K562 (cell line): ENCODE measurements around the gene CPEB1. TPM values are rescaled to one million over a fixed set of nuclear protein-coding genes. Genes with fewer than 3 reads are reported as not detected.

Experiments used
- ADNP ChIP-seq: fragments of 200-800 bp; sonication (Bioruptor generic); IDR thresholded peaks from 2 replicates; pipeline ENCODE4 v1.6.1; 2016; ENCODE audit warnings: missing genetic modification characterization, missing compliant biosample characterization
- GABPB2 ChIP-seq: fragments of 250-450 bp; sonication (Bioruptor Pico); conservative IDR thresholded peaks from 2 replicates; pipeline ENCODE4 v1.5.1; 2021; ENCODE audit warnings: mild to moderate bottlenecking
- KDM4B ChIP-seq, 2 experiments: fragments of 450-650 bp in 1 of 2; sonication (generic) in 1 of 2; IDR thresholded peaks; 2 replicates each; pipeline ENCODE4 v1.6.1; 2016 to 2017; ENCODE audit warnings: borderline replicate concordance in 2 of 2, antibody characterized with exemption in 1 of 2, low read depth in 1 of 2, mild to moderate bottlenecking in 1 of 2
- MCM5 ChIP-seq: fragments of 450-650 bp; IDR thresholded peaks from 2 replicates; pipeline ENCODE4 v1.6.1; 2016; ENCODE audit warnings: low read depth
- MIER1 ChIP-seq: fragments of 450-650 bp; IDR thresholded peaks from 2 replicates; pipeline ENCODE4 v1.6.1; 2016; ENCODE audit warnings: antibody characterized with exemption, mild to moderate bottlenecking, low read depth
- MITF ChIP-seq: IDR thresholded peaks from 2 replicates; pipeline ENCODE4 v1.6.1; 2014; ENCODE audit warnings: antibody characterized with exemption
- MTF1 ChIP-seq: fragments of 250-450 bp; sonication (Bioruptor Pico); IDR thresholded peaks from 2 replicates; pipeline ENCODE4 v1.9.0; 2021; ENCODE audit warnings: moderate library complexity, mild to moderate bottlenecking, inconsistent platforms, borderline replicate concordance
- NR4A1 ChIP-seq, 2 experiments: fragments of 250-450 bp in 1 of 2; fragments of 450-650 bp in 1 of 2; sonication (Bioruptor Pico) in 1 of 2; IDR thresholded peaks; 2 replicates each; pipeline versions ENCODE4 v1.4.0 to v1.6.1; 2016 to 2020; ENCODE audit warnings: mild to moderate bottlenecking in 2 of 2, missing compliant biosample characterization in 1 of 2, missing genetic modification characterization in 1 of 2, moderate library complexity in 1 of 2
- RBFOX2 ChIP-seq: fragments of 200-400 bp; formaldehyde crosslinking; IDR thresholded peaks from 2 replicates; pipeline ENCODE4 v1.6.1; 2017; ENCODE audit warnings: low read depth, mild to moderate bottlenecking, low read length, moderate library complexity
- SIN3A ChIP-seq, 2 experiments: fragments of 150-350 bp in 1 of 2; IDR thresholded peaks; 2 replicates each; pipeline ENCODE4 v1.6.1; 2011 to 2016; ENCODE audit warnings: borderline replicate concordance in 2 of 2, low read depth in 2 of 2, low read length in 2 of 2, mild to moderate bottlenecking in 2 of 2, moderate library complexity in 2 of 2; ENCODE audit not compliant: control insufficient read depth in 1 of 2
- SMARCA5 ChIP-seq: fragments of 450-650 bp; IDR thresholded peaks from 2 replicates; pipeline ENCODE4 v1.6.1; 2016
- ZNF507 ChIP-seq: conservative IDR thresholded peaks from 2 replicates; pipeline ENCODE4 v1.6.1; 2017; ENCODE audit warnings: missing genetic modification characterization, missing compliant biosample characterization
- ZNF695 ChIP-seq: fragments of 450-650 bp; formaldehyde crosslinking; IDR thresholded peaks from 2 replicates; pipeline ENCODE4 v1.4.0; 2020; ENCODE audit warnings: mild to moderate bottlenecking, moderate library complexity
- ZNF77 ChIP-seq: fragments of 250-450 bp; sonication (Bioruptor Pico); IDR thresholded peaks from 2 replicates; pipeline ENCODE4 v1.5.0; 2020
- polyA plus RNA-seq, 8 experiments: library from polyadenylated mRNA; depleted of rRNA in 4 of 8; stranded (reverse) in 5 of 8; unstranded in 3 of 8; fragments of >200 nt; fragmentation: Nextera tagmentation in 2 of 8; fragmentation: Illumina TruSeq in 1 of 8; extraction: Ambion mirVana in 2 of 8; extraction: Trizol in 1 of 8; gene quantifications; 2 replicates each; pipeline versions ENCODE4 v1.2.1 to v1.2.3, GENCODE V29; 2011 to 2014; ENCODE audit warnings: inconsistent platforms in 1 of 8, missing spikeins in 1 of 8
- total RNA-seq, 7 experiments: library from RNA; depleted of rRNA in 6 of 7; stranded (reverse); fragments of >200 nt in 6 of 7; fragmentation: Illumina TruSeq in 2 of 7; extraction: Trizol in 2 of 7; gene quantifications; 2 replicates each; pipeline versions ENCODE4 v1.2.1 to v1.2.3, GENCODE V29; 2011 to 2021; ENCODE audit warnings: low replicate concordance in 1 of 7
- TF ChIP-seq, protein P1 (sequence below): fragments of 450-650 bp; IDR thresholded peaks from 2 replicates; pipeline ENCODE4 v1.6.1; 2018; ENCODE audit warnings: mild to moderate bottlenecking, low read depth; ENCODE audit not compliant: partially characterized antibody
- TF ChIP-seq, protein P2 (sequence below), 2 experiments: IDR thresholded peaks; 2 replicates each; pipeline ENCODE4 v1.6.1; 2011; ENCODE audit warnings: borderline replicate concordance in 1 of 2, control low read depth in 1 of 2, low read depth in 1 of 2, low read length in 1 of 2, mild to moderate bottlenecking in 1 of 2, mixed read lengths in 1 of 2, moderate library complexity in 1 of 2; ENCODE audit not compliant: insufficient read depth in 1 of 2, insufficient read length in 1 of 2, poor library complexity in 1 of 2, severe bottlenecking in 1 of 2; ENCODE audit errors: extremely low read depth in 1 of 2
- TF ChIP-seq, protein P3 (sequence below): sonication (generic); formaldehyde crosslinking; IDR thresholded peaks from 2 replicates; pipeline ENCODE4 v1.8.0; 2022; ENCODE audit warnings: mild to moderate bottlenecking, missing genetic modification reagents
- TF ChIP-seq, protein P4 (sequence below), 2 experiments: fragments of 450-650 bp in 1 of 2; IDR thresholded peaks; 2 replicates each; pipeline ENCODE4 v1.6.1; 2011 to 2017; ENCODE audit warnings: low read depth in 2 of 2, antibody characterized with exemption in 1 of 2, borderline replicate concordance in 1 of 2, low read length in 1 of 2, mild to moderate bottlenecking in 1 of 2, mixed read lengths in 1 of 2; ENCODE audit not compliant: control insufficient read depth in 1 of 2

The CPEB1 gene
- total and polyA plus RNA-seq, 9 of the 15 experiments (the other 6 are each of a cell fraction or from before 2014, with no cell fraction given), result 2.2 to 13.4 (median 9.7) TPM

GRCh38 chr15:82635798-82636197 is 11.4 kb downstream of the CPEB1 start (continued):
- TF ChIP-seq, protein P1, sequence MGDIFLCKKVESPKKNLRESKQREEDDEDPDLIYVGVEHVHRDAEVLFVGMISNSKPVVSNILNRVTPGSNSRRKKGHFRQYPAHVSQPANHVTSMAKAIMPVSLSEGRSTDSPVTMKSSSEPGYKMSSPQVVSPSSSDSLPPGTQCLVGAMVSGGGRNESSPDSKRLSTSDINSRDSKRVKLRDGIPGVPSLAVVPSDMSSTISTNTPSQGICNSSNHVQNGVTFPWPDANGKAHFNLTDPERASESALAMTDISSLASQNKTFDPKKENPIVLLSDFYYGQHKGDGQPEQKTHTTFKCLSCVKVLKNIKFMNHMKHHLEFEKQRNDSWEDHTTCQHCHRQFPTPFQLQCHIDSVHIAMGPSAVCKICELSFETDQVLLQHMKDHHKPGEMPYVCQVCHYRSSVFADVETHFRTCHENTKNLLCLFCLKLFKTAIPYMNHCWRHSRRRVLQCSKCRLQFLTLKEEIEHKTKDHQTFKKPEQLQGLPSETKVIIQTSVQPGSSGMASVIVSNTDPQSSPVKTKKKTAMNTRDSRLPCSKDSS, result no peak
- TF ChIP-seq ZNF695 (CRISPR knock-in tag) (no peak), SMARCA5 (no peak), MITF (peak; percentile 74; the same call in 1 of the 2 replicates), MTF1 (CRISPR knock-in tag) (no peak), GABPB2 (CRISPR knock-in tag) (no peak), RBFOX2 (no peak), KDM4B (IDR thresholded peaks at IDR 0.05; ENCODE audit: borderline replicate concordance in 2 of 2, low read depth in 1 of 2) (no peak), NR4A1 (CRISPR knock-in tag; IDR thresholded peaks at IDR 0.05) (no peak), NR4A1 (tag; IDR thresholded peaks at IDR 0.05) (no peak), MCM5 (no peak), ZNF507 (tag) (no peak), SIN3A (IDR thresholded peaks at IDR 0.05; ENCODE audit: borderline replicate concordance in 2 of 2, control insufficient read depth in 1 of 2, low read depth in 2 of 2, low read length in 2 of 2) (no peak), ADNP (no peak), MIER1 (no peak), ZNF77 (CRISPR knock-in tag) (no peak)
- TF ChIP-seq, protein P2, sequence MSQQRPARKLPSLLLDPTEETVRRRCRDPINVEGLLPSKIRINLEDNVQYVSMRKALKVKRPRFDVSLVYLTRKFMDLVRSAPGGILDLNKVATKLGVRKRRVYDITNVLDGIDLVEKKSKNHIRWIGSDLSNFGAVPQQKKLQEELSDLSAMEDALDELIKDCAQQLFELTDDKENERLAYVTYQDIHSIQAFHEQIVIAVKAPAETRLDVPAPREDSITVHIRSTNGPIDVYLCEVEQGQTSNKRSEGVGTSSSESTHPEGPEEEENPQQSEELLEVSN (IDR thresholded peaks at IDR 0.05; ENCODE audit: borderline replicate concordance in 1 of 2, extremely low read depth in 1 of 2, insufficient read depth in 1 of 2, insufficient read length in 1 of 2, low read depth in 1 of 2, low read length in 1 of 2, poor library complexity in 1 of 2, severe bottlenecking in 1 of 2), result no peak
- TF ChIP-seq, protein P3, sequence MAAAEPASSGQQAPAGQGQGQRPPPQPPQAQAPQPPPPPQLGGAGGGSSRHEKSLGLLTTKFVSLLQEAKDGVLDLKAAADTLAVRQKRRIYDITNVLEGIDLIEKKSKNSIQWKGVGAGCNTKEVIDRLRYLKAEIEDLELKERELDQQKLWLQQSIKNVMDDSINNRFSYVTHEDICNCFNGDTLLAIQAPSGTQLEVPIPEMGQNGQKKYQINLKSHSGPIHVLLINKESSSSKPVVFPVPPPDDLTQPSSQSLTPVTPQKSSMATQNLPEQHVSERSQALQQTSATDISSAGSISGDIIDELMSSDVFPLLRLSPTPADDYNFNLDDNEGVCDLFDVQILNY (CRISPR knock-in tag), result no peak
- TF ChIP-seq, protein P4, sequence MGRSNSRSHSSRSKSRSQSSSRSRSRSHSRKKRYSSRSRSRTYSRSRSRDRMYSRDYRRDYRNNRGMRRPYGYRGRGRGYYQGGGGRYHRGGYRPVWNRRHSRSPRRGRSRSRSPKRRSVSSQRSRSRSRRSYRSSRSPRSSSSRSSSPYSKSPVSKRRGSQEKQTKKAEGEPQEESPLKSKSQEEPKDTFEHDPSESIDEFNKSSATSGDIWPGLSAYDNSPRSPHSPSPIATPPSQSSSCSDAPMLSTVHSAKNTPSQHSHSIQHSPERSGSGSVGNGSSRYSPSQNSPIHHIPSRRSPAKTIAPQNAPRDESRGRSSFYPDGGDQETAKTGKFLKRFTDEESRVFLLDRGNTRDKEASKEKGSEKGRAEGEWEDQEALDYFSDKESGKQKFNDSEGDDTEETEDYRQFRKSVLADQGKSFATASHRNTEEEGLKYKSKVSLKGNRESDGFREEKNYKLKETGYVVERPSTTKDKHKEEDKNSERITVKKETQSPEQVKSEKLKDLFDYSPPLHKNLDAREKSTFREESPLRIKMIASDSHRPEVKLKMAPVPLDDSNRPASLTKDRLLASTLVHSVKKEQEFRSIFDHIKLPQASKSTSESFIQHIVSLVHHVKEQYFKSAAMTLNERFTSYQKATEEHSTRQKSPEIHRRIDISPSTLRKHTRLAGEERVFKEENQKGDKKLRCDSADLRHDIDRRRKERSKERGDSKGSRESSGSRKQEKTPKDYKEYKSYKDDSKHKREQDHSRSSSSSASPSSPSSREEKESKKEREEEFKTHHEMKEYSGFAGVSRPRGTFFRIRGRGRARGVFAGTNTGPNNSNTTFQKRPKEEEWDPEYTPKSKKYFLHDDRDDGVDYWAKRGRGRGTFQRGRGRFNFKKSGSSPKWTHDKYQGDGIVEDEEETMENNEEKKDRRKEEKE (IDR thresholded peaks at IDR 0.05; ENCODE audit: borderline replicate concordance in 1 of 2, control insufficient read depth in 1 of 2, low read depth in 2 of 2, low read length in 1 of 2), result no peak
